Tibial nerve (tissue), 4 donors: ENCODE data around the gene MYO5A. TPM values are rescaled to one million over a fixed set of nuclear protein-coding genes. Genes with fewer than 3 reads are reported as not detected.

ENCODE experiments used
- DNase-seq, 2 donors: peaks; one replicate each; pipeline ENCODE4 v3.0.0-alpha.2; 2019; ENCODE audit warnings: low spot score in 2 of 2
- H3K27ac ChIP-seq, 4 donors: fragments of 200-600 bp; sonication (generic) in 3 of 4; one replicate each; pipeline ENCODE4 v1.5.1; 2017 to 2019; ENCODE audit warnings: mild to moderate bottlenecking in 1 of 4
- H3K27me3 ChIP-seq, 2 donors: fragments of 200-600 bp; sonication (generic) in 1 of 2; one replicate each; pipeline versions ENCODE4 v1.5.1 to v1.6.0; 2017 to 2019
- H3K36me3 ChIP-seq, 3 donors: fragments of 200-600 bp; sonication (generic); one replicate each; pipeline ENCODE4 v1.5.1; 2018 to 2019
- H3K4me1 ChIP-seq, 4 donors: fragments of 200-600 bp; sonication (generic) in 3 of 4; one replicate each; pipeline ENCODE4 v1.5.1; 2017 to 2019
- H3K4me3 ChIP-seq, 4 donors: fragments of 200-600 bp; sonication (generic) in 3 of 4; one replicate each; pipeline ENCODE4 v1.5.1; 2017 to 2019; ENCODE audit warnings: mild to moderate bottlenecking in 1 of 4, moderate library complexity in 1 of 4
- H3K9me3 ChIP-seq, 4 donors: fragments of 200-600 bp; sonication (generic) in 3 of 4; one replicate each; pipeline ENCODE4 v1.5.1; 2017 to 2019
- CTCF ChIP-seq, 5 experiments: fragments of 200-600 bp in 3 of 5; fragments of 450-650 bp in 2 of 5; sonication (generic) in 3 of 5; IDR thresholded peaks; one replicate each; pipeline ENCODE4 v1.5.1; 2016 to 2019; ENCODE audit warnings: antibody characterized with exemption in 5 of 5, mild to moderate bottlenecking in 3 of 5, moderate library complexity in 2 of 5
- EP300 ChIP-seq, 2 donors: sonication (generic); formaldehyde crosslinking; IDR thresholded peaks; one replicate each; pipeline ENCODE4 v1.6.1; 2017; ENCODE audit warnings: antibody characterized with exemption in 2 of 2, mild to moderate bottlenecking in 1 of 2
- POLR2A ChIP-seq, 2 donors: fragments of 450-650 bp; IDR thresholded peaks; one replicate each; pipeline ENCODE4 v1.6.1; 2017; ENCODE audit warnings: antibody characterized with exemption in 2 of 2, mild to moderate bottlenecking in 2 of 2, moderate library complexity in 2 of 2
- WGBS, 2 donors: methylation state at CpG; one replicate each; pipeline ENCODE4 v1.1.5; 2018; 5-methylcytosine and 5-hydroxymethylcytosine counted together
- total RNA-seq, 4 donors: library from RNA; depleted of rRNA; stranded (reverse); fragments of >200 nt; gene quantifications; one replicate each; pipeline ENCODE4 v1.1.0, GENCODE V29; 2016

Gene MYO5A
- total RNA-seq, 4 donors from 2014 or later = 38.7 to 101 (median 46.9) TPM

GRCh38 chr15:52506549-52506948, 22.1 kb downstream of the MYO5A start:
- no peaks in the 10 kb centered on the region for H3K36me3 ChIP-seq
- H3K27ac ChIP-seq = no peak overlapping the region
- no peak for DNase-seq
- no peak for TF ChIP-seq POLR2A (IDR thresholded peaks at IDR 0.05)
- TF ChIP-seq CTCF (IDR thresholded peaks at IDR 0.05) = no peak
- no peak for TF ChIP-seq EP300 (IDR thresholded peaks at IDR 0.05)
- 75 to 86% methylated on average over 6 of the region's 6 CpGs for WGBS, 2 donors
- H3K9me3 ChIP-seq = no peaks in the 10 kb centered on the region
- H3K4me3 ChIP-seq = no peak overlapping the region
- no peaks in the 10 kb centered on the region for H3K27me3 ChIP-seq
- peaks cover 0 to 29% (median 5%) of the 10 kb centered on the region in 4 donors for H3K4me1 ChIP-seq

DNA sequence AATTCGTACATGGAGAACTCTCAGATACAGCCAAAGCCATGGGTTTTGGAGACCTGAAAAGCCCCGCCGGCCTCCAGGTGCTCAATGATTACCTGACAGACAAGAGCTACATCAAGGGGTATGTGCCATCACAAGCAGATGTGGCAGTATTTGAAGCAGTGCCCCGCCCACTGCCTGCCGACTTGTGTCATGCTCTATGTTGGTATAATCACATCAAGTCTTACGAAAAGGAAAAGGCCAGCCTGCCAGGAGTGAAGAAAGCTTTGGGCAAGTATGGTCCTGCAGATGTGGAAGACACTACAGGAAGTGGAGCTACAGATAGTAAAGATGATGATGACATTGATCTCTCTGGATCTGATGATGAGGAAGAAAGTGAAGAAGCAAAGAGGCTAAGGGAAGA, 23.5 kb downstream of the MYO5A start:
- DNase-seq = no peak
- no peaks in the 10 kb centered on the region for H3K36me3 ChIP-seq
- no peak overlapping the region for H3K4me3 ChIP-seq
- H3K27ac ChIP-seq = no peak overlapping the region
- TF ChIP-seq CTCF (IDR thresholded peaks at IDR 0.05) = no peak
- TF ChIP-seq POLR2A (IDR thresholded peaks at IDR 0.05) = no peak
- TF ChIP-seq EP300 (IDR thresholded peaks at IDR 0.05) = no peak
- WGBS, 2 donors = 88 to 91% methylated on average over 6 of the region's 6 CpGs
- H3K9me3 ChIP-seq = no peaks in the 10 kb centered on the region
- peaks cover 0 to 19% (median 3%) of the 10 kb centered on the region in 4 donors for H3K4me1 ChIP-seq
- no peaks in the 10 kb centered on the region for H3K27me3 ChIP-seq

DNA sequence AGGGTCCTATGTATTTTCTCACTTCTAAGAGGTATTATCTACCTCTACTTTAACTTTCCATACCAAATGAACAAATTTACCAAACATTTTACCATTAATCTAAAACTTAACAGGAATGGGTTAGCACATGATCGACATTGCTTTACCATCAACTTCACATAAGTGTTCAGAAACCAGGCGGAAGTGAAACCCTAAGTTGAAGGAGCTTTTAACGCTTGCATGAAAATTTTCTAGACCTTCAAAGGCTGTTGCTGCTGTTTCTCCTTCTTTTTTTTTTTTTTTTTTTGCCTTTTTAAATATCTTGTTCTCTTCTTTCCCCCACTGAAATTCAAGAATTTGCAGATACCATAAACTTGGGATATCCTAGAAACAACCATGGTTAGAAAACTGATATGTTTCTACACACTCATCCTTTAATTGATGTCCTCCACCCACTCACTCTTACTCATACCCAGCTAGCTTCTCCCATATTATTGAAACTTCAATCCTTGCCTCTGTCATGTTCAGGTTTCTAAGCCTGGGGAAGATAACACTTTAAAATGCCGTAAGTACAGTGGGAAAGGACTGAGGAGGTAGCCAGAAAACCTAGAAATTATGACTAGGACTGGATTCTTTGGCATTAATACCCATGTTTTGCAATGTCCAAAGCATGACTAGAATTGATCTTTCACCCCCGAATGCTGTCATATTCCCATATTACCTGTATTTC, 24.7 kb downstream of the MYO5A start:
- H3K36me3 ChIP-seq = no peaks in the 10 kb centered on the region
- peaks cover 0 to 9% (median 3%) of the 10 kb centered on the region in 4 donors for H3K4me1 ChIP-seq
- H3K27me3 ChIP-seq = no peaks in the 10 kb centered on the region
- TF ChIP-seq POLR2A (IDR thresholded peaks at IDR 0.05) (no peak), CTCF (IDR thresholded peaks at IDR 0.05) (no peak), EP300 (IDR thresholded peaks at IDR 0.05) (no peak)
- H3K27ac ChIP-seq = no peak overlapping the region
- no peak overlapping the region for H3K4me3 ChIP-seq
- no peaks in the 10 kb centered on the region for H3K9me3 ChIP-seq
- WGBS, 2 donors = 78 to 87% methylated on average over 5 of the region's 5 CpGs
- no peak for DNase-seq

GRCh38 chr15:52502608-52503007, 26.1 kb downstream of the MYO5A start:
- TF ChIP-seq EP300 (IDR thresholded peaks at IDR 0.05) (no peak), POLR2A (IDR thresholded peaks at IDR 0.05) (no peak), CTCF (IDR thresholded peaks at IDR 0.05) (no peak)
- Histone ChIP-seq H3K4me1 (peaks cover 0 to 7% (median 3%) of the 10 kb centered on the region in 4 donors), H3K27ac (no peak overlapping the region), H3K9me3 (no peaks in the 10 kb centered on the region), H3K27me3 (no peaks in the 10 kb centered on the region), H3K4me3 (no peak overlapping the region), H3K36me3 (no peaks in the 10 kb centered on the region)
- WGBS, 2 donors = 50 to 55% methylated on average over 1 of the region's 1 CpG
- no peak for DNase-seq

DNA sequence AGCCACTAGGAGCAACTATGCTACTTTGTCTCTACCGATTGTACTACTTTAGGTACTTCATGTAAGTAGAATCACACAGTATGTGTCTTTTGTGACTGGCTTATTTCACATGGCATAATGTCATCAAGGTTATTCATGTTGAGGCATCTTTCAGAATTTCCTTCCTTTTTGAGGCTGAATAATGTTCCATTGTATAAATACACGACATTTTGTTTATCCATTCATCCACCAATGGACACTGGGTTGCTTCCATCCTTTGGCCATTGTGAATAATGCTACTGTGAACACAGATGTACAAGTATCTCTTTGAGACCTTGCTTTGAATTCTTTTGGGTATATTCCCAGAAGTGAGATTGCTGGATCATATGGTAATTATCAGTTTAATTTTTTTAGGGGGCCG, 29.2 kb downstream of the MYO5A start:
- no peak overlapping the region for H3K27ac ChIP-seq
- TF ChIP-seq EP300 (IDR thresholded peaks at IDR 0.05) = no peak
- no peak for TF ChIP-seq CTCF (IDR thresholded peaks at IDR 0.05)
- no peak for TF ChIP-seq POLR2A (IDR thresholded peaks at IDR 0.05)
- H3K9me3 ChIP-seq = no peaks in the 10 kb centered on the region
- H3K4me1 ChIP-seq = peaks cover 0 to 8% (median 3%) of the 10 kb centered on the region in 4 donors
- WGBS, 2 donors = 68 to 71% methylated on average over 3 of the region's 3 CpGs
- no peaks in the 10 kb centered on the region for H3K36me3 ChIP-seq
- H3K4me3 ChIP-seq = no peak overlapping the region
- no peaks in the 10 kb centered on the region for H3K27me3 ChIP-seq
- no peak for DNase-seq
